Loucy (cell line): ENCODE measurements around the gene CASK.

ENCODE experiments used
- EZH2phosphoT487 ChIP-seq: fragments of 200-600 bp; IDR thresholded peaks from 2 replicates; pipeline ENCODE4 v1.6.1; 2018; ENCODE audit warnings: antibody characterized with exemption, mild to moderate bottlenecking, moderate library complexity, borderline replicate concordance
- TF ChIP-seq, protein P1 (sequence below): fragments of 200-600 bp; sonication (generic); conservative IDR thresholded peaks from 2 replicates; pipeline ENCODE4 v1.5.1; 2014; ENCODE audit warnings: mild to moderate bottlenecking, antibody characterized with exemption, low read length

DNA sequence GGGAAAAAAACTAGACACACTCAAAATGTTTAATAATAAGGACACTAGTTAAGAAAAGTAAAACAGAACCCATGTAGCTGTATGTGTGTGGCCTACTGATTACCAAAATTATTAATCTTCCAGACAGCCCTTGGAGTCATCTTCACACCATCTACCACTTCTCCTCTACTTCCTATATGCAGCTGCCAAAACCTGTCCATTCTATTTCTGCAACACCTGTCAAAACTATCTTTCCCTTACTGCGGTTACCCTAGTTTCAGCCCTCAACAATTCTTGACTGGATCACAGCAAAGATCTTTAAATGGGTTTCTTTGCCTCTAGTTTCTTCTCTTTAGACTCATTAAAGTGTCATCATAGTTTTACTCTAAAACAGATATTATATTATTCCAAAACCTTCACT lies 126.8 kb downstream of the CASK start:
- TF ChIP-seq, protein P1, sequence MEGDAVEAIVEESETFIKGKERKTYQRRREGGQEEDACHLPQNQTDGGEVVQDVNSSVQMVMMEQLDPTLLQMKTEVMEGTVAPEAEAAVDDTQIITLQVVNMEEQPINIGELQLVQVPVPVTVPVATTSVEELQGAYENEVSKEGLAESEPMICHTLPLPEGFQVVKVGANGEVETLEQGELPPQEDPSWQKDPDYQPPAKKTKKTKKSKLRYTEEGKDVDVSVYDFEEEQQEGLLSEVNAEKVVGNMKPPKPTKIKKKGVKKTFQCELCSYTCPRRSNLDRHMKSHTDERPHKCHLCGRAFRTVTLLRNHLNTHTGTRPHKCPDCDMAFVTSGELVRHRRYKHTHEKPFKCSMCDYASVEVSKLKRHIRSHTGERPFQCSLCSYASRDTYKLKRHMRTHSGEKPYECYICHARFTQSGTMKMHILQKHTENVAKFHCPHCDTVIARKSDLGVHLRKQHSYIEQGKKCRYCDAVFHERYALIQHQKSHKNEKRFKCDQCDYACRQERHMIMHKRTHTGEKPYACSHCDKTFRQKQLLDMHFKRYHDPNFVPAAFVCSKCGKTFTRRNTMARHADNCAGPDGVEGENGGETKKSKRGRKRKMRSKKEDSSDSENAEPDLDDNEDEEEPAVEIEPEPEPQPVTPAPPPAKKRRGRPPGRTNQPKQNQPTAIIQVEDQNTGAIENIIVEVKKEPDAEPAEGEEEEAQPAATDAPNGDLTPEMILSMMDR = no peak
- TF ChIP-seq EZH2phosphoT487 = no peak
